HAP-1 (cell line): ENCODE results near the gene C7orf57.
A peak's percentile ranks its signal among the peaks of the same experiment; 100 is the strongest.

Experiments used
- DNase-seq, 2 experiments: peaks; one replicate each; pipeline ENCODE4 v3.0.0-alpha.2; 2016 to 2020; ENCODE audit warnings: low spot score in 2 of 2
- H3K27me3 ChIP-seq: fragments of 250-450 bp; sonication (Bioruptor Pico); 2 replicates; pipeline ENCODE4 v1.5.1; 2020; ENCODE audit warnings: low read depth, mild to moderate bottlenecking, moderate library complexity
- H3K36me3 ChIP-seq: fragments of 250-450 bp; sonication (Bioruptor Pico); replicated peaks from 2 replicates; pipeline ENCODE4 v1.5.1; 2020; ENCODE audit warnings: mild to moderate bottlenecking
- H3K4me1 ChIP-seq: fragments of 250-450 bp; sonication (Bioruptor Pico); 2 replicates; pipeline ENCODE4 v1.5.1; 2020; ENCODE audit warnings: mild to moderate bottlenecking
- H3K4me3 ChIP-seq: fragments of 250-450 bp; sonication (Bioruptor Pico); 2 replicates; pipeline ENCODE4 v1.5.1; 2020; ENCODE audit warnings: mild to moderate bottlenecking, moderate library complexity
- H3K9me3 ChIP-seq: fragments of 250-450 bp; sonication (Bioruptor Pico); 2 replicates; pipeline ENCODE4 v1.5.1; 2020; ENCODE audit warnings: mild to moderate bottlenecking, moderate library complexity
- in situ Hi-C: fragments of 300-500 bp; cut with MboI; formaldehyde crosslinking; loops from 3 replicates; pipeline ENCODE4 v1.14.3; 2020; ENCODE audit warnings: low sequenced_read_pairs, inconsistent platforms, mixed read lengths

The C7orf57 gene

DNA sequence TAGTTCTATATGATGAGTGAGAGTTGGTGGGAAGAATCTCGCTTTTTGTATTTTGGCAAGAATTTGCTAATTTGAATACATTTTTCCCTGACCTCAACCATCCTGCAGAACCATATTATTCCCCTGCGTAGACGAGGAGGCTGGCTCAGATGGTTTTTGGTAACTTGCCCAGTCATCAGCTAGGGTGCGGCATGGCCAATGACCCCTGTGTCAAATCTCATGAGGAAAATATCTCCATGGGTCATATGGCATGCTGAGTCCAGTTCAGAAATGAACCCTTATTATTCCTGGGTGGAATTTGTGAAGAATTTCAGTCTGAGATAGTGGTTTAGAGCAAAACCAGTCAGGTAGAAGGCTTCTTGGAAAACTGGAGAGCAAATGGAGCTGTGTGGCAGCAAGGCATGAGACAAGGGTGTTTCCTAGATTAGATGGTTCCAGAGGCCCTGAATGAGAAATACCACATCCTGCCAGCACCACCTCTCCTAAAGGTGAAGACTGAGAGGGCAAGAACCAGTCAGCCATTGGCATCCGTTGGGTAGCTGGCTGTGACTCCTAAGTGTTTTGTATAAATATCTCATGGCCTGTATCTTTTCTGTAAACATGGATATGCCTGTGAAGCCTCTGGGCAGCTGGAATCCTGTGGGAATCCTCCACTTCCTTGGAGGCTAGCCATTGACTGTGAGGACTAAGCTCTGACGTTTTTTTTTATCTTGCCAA is 47.9 kb downstream of the C7orf57 start:
- Histone ChIP-seq H3K27me3 (no peaks in the 10 kb centered on the region), H3K4me1 (peaks cover 13% of the 10 kb centered on the region), H3K4me3 (no peak overlapping the region), H3K9me3 (peaks cover 3% of the 10 kb centered on the region; the same call in 1 of the 2 replicates), H3K36me3 (no peaks in the 10 kb centered on the region)
- in situ Hi-C loops = loop anchor here (25.0 kb wide), 1 partner anchor 96 kb away; the partner anchor contains the start of gene HUS1
- peak in 1 of 2 experiments; percentile 13 for DNase-seq

- Histone ChIP-seq H3K27me3 (no peaks in the 10 kb centered on the region), H3K4me3 (no peak overlapping the region)
- DNase-seq = no peak
Observed at GRCh38 chr7:48084727-48085432, 49.5 kb downstream of the C7orf57 start.

DNA sequence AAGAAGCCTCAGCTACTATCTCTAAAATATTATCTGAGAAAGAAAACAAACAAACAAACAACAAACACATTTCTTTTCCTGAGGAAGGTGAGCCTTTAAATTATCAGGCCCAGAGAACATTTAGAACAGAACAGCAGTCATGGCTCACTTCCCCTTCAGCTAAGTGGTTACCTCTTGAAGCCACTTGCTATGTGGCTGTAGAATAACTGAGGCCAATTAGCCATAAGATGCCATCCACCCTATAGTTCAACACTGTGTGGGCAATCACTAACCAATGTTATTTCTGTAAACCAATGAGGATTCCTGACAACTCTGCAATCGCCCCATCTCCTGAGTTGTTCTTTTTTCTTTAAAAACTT is 50.1 kb downstream of the C7orf57 start:
- Histone ChIP-seq H3K36me3 (no peaks in the 10 kb centered on the region), H3K9me3 (peaks cover 3% of the 10 kb centered on the region; the same call in 1 of the 2 replicates), H3K27me3 (no peaks in the 10 kb centered on the region), H3K4me3 (no peak overlapping the region), H3K4me1 (peaks cover 20% of the 10 kb centered on the region)
- in situ Hi-C loops = loop anchor here (25.0 kb wide), 1 partner anchor 98 kb away; the partner anchor contains the start of gene HUS1
- DNase-seq = no peak

More at GRCh38 chr7:48084727-48085432, 49.5 kb downstream of the C7orf57 start:
- Histone ChIP-seq H3K9me3 (peaks cover 3% of the 10 kb centered on the region; the same call in 1 of the 2 replicates), H3K4me1 (peaks cover 15% of the 10 kb centered on the region), H3K36me3 (no peaks in the 10 kb centered on the region)
- in situ Hi-C loops = loop anchor here (25.0 kb wide), 1 partner anchor 98 kb away; the partner anchor contains the start of gene HUS1

GRCh38 chr7:48085942-48086341 is 50.6 kb downstream of the C7orf57 start:
- no peak for DNase-seq
- Histone ChIP-seq H3K36me3 (no peaks in the 10 kb centered on the region; the same call in 1 of the 2 replicates), H3K4me1 (peaks cover 23% of the 10 kb centered on the region), H3K9me3 (peaks cover 3% of the 10 kb centered on the region; the same call in 1 of the 2 replicates), H3K27me3 (no peaks in the 10 kb centered on the region), H3K4me3 (no peak overlapping the region)
- in situ Hi-C loops = loop anchor here (25.0 kb wide), 1 partner anchor 99 kb away; the partner anchor contains the start of gene HUS1

- in situ Hi-C loops = loop anchor here (25.0 kb wide), 1 partner anchor 100 kb away; the partner anchor contains the start of gene HUS1
- DNase-seq = no peak
- H3K27me3 ChIP-seq = no peaks in the 10 kb centered on the region
- H3K9me3 ChIP-seq = peaks cover 3% of the 10 kb centered on the region; the same call in 1 of the 2 replicates
- peaks cover 23% of the 10 kb centered on the region for H3K4me1 ChIP-seq
- H3K4me3 ChIP-seq = no peak overlapping the region
- peaks cover 4% of the 10 kb centered on the region for H3K36me3 ChIP-seq
Observed at GRCh38 chr7:48087349-48087748, 52.0 kb downstream of the C7orf57 start.

DNA sequence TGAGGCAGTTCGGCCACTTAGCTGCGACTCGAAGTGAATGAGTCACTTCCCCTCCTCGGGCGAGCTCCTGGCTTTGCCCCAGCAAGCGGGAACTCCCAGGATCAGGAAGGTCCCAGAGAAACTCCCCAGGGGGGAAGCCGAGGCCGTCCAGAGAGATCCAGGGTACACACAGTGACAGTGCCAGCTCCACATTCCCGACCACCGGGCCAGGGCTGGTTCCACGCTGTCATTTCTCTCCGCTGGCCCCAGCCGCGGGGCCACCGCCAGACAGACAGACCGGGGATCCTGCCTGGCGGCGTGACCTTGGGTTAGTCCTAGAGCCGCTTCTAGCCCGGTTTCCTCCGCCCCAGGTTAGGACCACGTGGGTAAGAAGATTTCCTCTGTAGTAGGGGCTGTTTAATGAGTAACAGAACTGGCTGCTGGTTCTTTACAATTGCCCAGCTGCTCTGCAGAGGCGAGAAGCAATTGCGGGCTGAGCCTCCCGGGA is 53.3 kb downstream of the C7orf57 start:
- H3K4me1 ChIP-seq = peaks cover 20% of the 10 kb centered on the region
- in situ Hi-C loops = loop anchor here (25.0 kb wide), 1 partner anchor 101 kb away; the partner anchor contains the start of gene HUS1
- peaks cover 3% of the 10 kb centered on the region; the same call in 1 of the 2 replicates for H3K9me3 ChIP-seq
- H3K27me3 ChIP-seq = no peaks in the 10 kb centered on the region
- peak; percentile 46 to 71 for DNase-seq
- peaks cover 4% of the 10 kb centered on the region for H3K36me3 ChIP-seq
- H3K4me3 ChIP-seq = peak overlapping the region; percentile 64

DNA sequence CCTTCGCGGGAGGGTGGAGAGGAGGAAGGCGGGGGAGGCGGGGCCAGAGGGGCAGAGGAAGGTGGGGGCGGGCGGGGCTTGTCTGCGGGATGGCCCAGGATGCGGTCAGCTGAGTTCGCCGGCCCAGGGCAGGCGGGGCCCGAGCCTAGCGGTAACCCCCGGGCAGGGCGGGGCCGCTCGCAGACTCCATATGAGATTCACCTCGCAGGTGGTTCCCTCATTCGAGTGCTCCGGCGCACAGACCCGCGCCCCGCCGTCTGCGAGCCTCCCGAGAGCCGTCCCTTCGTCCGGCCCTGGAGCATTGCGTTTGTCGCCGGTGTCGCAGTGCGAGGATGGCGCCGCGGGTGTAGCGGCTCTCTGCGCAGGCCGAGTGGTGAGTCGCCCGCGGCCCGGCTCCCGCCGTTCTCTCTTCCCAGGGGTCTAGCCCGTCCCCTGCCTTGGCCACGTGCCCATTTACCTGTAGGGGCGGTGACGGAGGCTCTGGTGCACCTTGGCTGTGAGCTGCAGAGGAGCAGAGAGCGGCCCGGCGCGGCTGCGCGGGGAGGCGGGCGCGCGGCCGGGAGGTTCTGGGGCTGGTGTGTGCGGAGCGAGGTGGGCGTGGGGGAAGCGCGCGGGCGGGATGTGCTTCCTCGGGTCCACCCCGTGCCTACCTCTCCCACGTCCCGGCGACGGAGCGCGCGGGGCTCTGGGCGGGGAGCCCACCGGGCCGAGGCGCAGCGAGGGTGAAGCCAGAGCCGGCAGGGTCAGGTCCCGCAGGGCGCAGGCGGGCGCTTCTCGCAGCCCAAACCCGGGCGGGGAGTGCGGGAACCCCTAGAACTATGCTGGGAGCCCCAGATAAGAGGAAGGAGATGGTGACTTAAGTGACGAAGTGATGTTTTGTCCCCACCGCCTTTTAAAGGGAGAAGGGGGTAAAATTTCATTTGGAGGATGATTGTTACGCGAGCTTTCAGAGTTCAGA is 54.0 kb downstream of the C7orf57 start, which contains the start of gene UPP1:
Gene UPP1 (plus strand): TSS at position 220 of the 958 bp plus-strand sequence. CDS start 5,519 bp downstream, outside the sequence.
- peak; percentile 88 to 96 for DNase-seq
- Histone ChIP-seq H3K4me3 (peak within 1 kb of the TSS; percentile 64), H3K27me3 (no peaks in the 10 kb centered on the region), H3K36me3 (peaks cover 4% of the 10 kb centered on the region), H3K4me1 (peaks cover 15% of the 10 kb centered on the region), H3K9me3 (peaks cover 3% of the 10 kb centered on the region; the same call in 1 of the 2 replicates)
- in situ Hi-C loops = loop anchor here (25.0 kb wide), 1 partner anchor 102 kb away; the partner anchor contains the start of gene HUS1

DNA sequence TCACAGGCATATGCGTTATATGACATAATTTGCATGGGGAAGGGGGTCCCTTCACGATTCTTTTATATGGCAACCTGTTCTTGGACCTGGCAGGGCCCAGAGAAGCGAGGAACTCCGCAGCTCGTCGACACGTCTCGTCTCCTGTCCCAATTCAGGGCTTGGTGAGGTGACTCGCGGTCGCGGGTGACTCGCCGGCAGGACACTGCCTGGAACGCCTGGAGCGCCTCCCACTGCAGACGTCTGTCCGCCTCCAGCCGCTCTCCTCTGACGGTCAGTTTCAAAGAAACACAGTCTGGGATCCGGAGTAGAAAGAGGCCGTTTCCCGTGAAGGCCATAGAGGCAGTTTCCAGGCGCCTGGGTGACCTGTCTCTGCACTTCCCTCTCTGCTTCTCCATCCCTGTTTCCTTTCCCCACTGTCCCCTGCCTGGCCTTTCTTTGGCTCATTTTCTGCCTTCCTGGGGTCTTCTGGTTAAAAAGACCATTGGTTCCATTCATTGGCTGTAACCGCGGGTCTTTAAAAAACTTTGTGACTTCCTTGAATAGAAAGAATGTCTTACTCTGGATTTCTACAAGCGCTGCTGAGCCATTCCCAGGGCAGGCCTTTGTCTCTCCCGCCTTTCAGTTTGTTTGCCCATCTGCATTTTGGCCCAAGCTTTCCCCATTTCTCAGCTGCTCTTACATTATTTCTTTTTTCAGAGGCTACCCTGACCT is 54.9 kb downstream of the C7orf57 start:
- peaks cover 4% of the 10 kb centered on the region for H3K36me3 ChIP-seq
- H3K9me3 ChIP-seq = no peaks in the 10 kb centered on the region
- peak overlapping the region; percentile 64 for H3K4me3 ChIP-seq
- peaks cover 15% of the 10 kb centered on the region for H3K4me1 ChIP-seq
- peak in 1 of 2 experiments; percentile 29 for DNase-seq
- in situ Hi-C loops = loop anchor here (25.0 kb wide), 1 partner anchor 103 kb away; the partner anchor contains the start of gene HUS1
- no peaks in the 10 kb centered on the region for H3K27me3 ChIP-seq

- H3K9me3 ChIP-seq = no peaks in the 10 kb centered on the region
- peaks cover 12% of the 10 kb centered on the region for H3K36me3 ChIP-seq
- no peak for DNase-seq
- no peak overlapping the region for H3K4me3 ChIP-seq
- no peaks in the 10 kb centered on the region for H3K27me3 ChIP-seq
- in situ Hi-C loops = loop anchor here (25.0 kb wide), 1 partner anchor 104 kb away; the partner anchor contains the start of gene HUS1
- H3K4me1 ChIP-seq = peaks cover 15% of the 10 kb centered on the region
Observed at GRCh38 chr7:48091506-48092433, 56.4 kb downstream of the C7orf57 start.

DNA sequence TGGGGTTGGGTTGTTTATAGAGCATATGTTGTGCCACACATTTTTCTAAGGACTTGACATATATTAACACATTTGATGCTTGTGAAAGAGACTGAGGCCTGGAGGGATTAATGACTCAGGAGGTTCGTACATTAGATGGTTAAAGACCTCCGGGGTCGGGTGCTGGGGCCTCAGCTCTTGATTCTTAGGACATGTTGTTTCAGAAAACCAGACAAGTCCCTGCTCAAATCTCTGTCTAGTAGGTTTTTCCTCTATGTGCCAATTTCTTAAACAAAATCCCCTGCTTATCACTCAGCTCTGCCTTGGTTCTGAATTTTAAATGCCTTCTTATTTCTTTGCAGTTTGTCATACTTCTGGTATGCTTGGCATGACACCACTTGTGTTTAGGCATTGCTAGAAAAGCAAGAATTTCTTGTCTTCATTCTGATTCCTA is 59.5 kb downstream of the C7orf57 start:
- DNase-seq = no peak
- Histone ChIP-seq H3K27me3 (no peaks in the 10 kb centered on the region), H3K36me3 (peaks cover 21% of the 10 kb centered on the region), H3K4me1 (peaks cover 8% of the 10 kb centered on the region; the same call in 1 of the 2 replicates), H3K9me3 (no peaks in the 10 kb centered on the region), H3K4me3 (no peak overlapping the region)
- in situ Hi-C loops = loop anchor here (25.0 kb wide), 1 partner anchor 108 kb away; the partner anchor contains the start of gene HUS1

DNA sequence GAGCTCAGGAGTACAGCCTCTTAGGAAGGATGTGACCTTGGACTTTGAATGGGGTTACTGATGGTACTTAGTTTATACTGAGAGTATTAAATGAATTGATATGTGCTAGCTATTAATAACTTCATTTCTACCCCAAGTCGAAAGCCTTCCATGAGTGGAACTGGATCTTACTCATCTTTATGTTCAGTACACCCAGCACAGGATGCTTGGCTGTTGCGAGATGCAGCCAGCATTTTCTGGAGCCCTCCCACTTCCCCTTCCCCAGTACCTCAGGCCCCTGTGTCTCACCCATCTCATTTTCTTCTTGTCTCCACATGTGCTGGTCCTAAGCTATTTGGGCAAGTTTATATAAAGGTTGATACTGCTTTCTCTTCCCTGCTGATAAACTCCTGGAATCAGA is 60.9 kb downstream of the C7orf57 start:
- no peaks in the 10 kb centered on the region for H3K4me1 ChIP-seq
- no peak for DNase-seq
- no peak overlapping the region for H3K4me3 ChIP-seq
- peaks cover 24% of the 10 kb centered on the region for H3K36me3 ChIP-seq
- in situ Hi-C loops = loop anchor here (25.0 kb wide), 1 partner anchor 109 kb away; the partner anchor contains the start of gene HUS1
- no peaks in the 10 kb centered on the region for H3K9me3 ChIP-seq
- no peaks in the 10 kb centered on the region for H3K27me3 ChIP-seq
